Measurements from ENCODE around the gene IGSF6. TPM values are rescaled to one million over a fixed set of nuclear protein-coding genes. Genes with fewer than 3 reads are reported as not detected.

The IGSF6 gene
- total RNA-seq, 1 donor from 2014 or later, result 0.04 TPM

DNA sequence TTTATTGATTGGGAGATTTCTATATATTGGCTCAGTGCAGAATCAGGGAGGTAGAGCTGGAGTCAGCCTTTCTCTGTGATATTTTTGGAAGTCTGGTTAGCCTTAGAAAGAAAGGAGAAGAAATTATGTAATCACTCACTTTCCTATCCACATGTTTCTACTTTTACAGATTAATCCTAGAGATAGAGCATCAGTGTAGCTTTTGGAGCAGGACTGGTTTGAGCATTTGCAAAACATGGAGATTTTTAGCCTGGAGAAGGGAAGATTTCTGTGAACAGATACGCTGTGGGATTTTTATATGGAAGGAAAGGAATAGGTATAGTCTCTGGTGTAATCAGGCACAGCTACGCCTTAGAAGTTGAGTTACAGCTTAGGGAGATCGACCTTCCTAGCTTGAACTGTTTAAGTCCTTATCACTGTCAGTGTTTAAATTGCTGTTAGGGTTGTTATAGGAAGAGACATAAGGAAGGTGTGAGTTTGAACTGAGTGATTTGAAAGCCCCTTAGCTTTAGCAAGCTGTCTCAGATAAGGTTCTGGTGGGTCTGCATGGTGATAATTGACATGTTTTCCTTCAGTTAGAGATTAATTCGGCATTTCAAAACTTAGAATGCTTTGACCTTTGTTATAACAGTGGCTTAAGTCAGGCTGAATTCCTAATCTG is 32.5 kb downstream of the IGSF6 start:
- TF ChIP-seq, protein P1, sequence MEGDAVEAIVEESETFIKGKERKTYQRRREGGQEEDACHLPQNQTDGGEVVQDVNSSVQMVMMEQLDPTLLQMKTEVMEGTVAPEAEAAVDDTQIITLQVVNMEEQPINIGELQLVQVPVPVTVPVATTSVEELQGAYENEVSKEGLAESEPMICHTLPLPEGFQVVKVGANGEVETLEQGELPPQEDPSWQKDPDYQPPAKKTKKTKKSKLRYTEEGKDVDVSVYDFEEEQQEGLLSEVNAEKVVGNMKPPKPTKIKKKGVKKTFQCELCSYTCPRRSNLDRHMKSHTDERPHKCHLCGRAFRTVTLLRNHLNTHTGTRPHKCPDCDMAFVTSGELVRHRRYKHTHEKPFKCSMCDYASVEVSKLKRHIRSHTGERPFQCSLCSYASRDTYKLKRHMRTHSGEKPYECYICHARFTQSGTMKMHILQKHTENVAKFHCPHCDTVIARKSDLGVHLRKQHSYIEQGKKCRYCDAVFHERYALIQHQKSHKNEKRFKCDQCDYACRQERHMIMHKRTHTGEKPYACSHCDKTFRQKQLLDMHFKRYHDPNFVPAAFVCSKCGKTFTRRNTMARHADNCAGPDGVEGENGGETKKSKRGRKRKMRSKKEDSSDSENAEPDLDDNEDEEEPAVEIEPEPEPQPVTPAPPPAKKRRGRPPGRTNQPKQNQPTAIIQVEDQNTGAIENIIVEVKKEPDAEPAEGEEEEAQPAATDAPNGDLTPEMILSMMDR (IDR thresholded peaks at IDR 0.05; ENCODE audit: insufficient read depth, low read length, poor library complexity, severe bottlenecking), result no peak
- DNase-seq (ENCODE audit: low read depth), result no peak
- Histone ChIP-seq H3K27me3 (ENCODE audit: control insufficient read depth, insufficient read depth, low read length) (no peaks in the 10 kb centered on the region), H3K4me3 (ENCODE audit: low read depth, low read length) (no peak overlapping the region), H3K36me3 (ENCODE audit: control insufficient read depth, insufficient read depth, low read length) (no peaks in the 10 kb centered on the region)

DNA sequence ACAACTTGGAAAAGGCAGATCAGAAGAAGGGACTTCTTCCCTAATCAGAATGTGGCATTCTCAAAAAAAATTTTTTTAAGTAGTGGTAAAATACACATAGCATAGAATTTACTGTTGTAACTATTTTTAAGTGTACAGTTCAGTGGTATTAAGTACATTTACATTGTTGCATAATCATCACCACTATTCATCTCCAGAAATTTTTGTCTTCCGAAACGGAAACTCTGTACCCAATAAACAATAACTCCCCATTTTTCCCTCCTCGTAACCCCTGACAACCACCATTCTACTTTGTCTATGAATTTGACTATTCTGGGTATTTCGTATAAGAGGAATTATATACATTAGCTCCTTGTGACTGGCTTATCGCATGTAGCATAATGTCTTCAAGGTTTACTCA is 34.1 kb downstream of the IGSF6 start:
- Histone ChIP-seq H3K36me3 (ENCODE audit: control insufficient read depth, insufficient read depth, low read length) (no peaks in the 10 kb centered on the region), H3K4me3 (ENCODE audit: low read depth, low read length) (no peak overlapping the region), H3K27me3 (ENCODE audit: control insufficient read depth, insufficient read depth, low read length) (no peaks in the 10 kb centered on the region)
- TF ChIP-seq, protein P1 (IDR thresholded peaks at IDR 0.05; ENCODE audit: insufficient read depth, low read length, poor library complexity, severe bottlenecking), result no peak
- DNase-seq (ENCODE audit: low read depth), result no peak

DNA sequence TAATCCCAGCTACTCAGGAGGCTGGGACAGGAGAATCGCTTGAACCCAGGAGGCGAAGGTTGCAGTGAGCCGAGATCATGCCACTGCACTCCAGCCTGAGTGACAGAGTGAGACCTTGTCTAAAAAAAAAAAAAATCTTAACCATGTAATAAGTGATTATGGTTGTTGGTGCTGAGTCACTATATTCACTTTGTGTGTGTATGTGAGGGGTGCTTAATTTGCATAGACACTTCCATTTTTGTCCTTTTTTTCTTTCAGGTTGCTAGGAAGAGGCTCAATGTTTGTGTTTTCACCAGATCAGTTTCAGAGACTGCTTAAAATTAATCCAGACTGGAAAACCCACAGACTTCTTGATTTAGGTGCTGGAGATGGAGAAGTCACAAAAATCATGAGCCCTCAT is 34.8 kb downstream of the IGSF6 start:
- H3K4me3 ChIP-seq (ENCODE audit: low read depth, low read length), result no peak overlapping the region
- no peaks in the 10 kb centered on the region for H3K36me3 ChIP-seq (ENCODE audit: control insufficient read depth, insufficient read depth, low read length)
- DNase-seq (ENCODE audit: low read depth), result no peak
- TF ChIP-seq, protein P1 (IDR thresholded peaks at IDR 0.05; ENCODE audit: insufficient read depth, low read length, poor library complexity, severe bottlenecking), result no peak
- H3K27me3 ChIP-seq (ENCODE audit: control insufficient read depth, insufficient read depth, low read length), result no peaks in the 10 kb centered on the region

DNA sequence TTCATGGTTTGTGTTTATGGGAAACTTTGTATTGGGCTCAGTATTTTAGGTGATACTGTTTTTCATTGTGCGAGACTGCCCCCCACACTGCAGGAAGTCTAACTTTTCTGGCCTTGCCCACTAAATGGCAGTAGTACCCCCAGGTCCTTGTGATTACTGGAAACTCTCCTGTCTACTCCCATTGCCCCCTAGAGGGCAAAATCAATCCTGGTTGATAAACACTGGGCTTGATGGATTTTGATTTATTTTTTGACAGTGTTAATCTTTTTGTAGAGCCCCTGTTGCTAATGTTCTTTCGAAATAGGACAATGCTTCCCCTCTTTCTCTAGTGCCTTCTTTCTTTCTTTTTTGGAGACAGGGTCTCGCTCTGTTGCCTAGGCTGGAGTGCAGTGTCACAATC is 37.5 kb downstream of the IGSF6 start:
- no peak for DNase-seq (ENCODE audit: low read depth)

DNA sequence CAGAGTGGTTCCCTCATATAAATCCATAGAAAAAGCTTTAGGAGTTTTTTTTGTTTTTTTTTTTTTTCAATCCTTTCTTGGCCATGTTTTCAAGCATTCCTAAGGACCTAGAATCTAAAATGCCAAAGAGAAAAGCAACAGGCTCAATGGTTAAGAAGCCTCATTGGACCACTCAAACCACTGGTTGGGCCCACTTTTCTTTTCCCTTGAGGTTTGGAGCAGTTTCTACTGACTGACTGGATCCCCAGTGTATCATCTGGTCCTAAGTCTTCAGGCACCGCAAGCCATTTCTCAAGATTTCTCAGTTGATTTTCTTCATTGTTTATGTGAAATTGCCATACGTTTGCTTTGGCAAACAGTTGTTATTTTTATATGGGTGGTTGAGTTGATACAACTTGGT is 38.6 kb downstream of the IGSF6 start:
- H3K27me3 ChIP-seq (ENCODE audit: control insufficient read depth, insufficient read depth, low read length), result no peaks in the 10 kb centered on the region
- TF ChIP-seq, protein P1 (IDR thresholded peaks at IDR 0.05; ENCODE audit: insufficient read depth, low read length, poor library complexity, severe bottlenecking), result no peak
- no peak overlapping the region for H3K4me3 ChIP-seq (ENCODE audit: low read depth, low read length)
- H3K36me3 ChIP-seq (ENCODE audit: control insufficient read depth, insufficient read depth, low read length), result no peaks in the 10 kb centered on the region
- no peak for DNase-seq (ENCODE audit: low read depth)

More for the DNA sequence above, 37.5 kb downstream of the IGSF6 start:
- Histone ChIP-seq H3K27me3 (ENCODE audit: control insufficient read depth, insufficient read depth, low read length) (no peaks in the 10 kb centered on the region), H3K4me3 (ENCODE audit: low read depth, low read length) (no peak overlapping the region), H3K36me3 (ENCODE audit: control insufficient read depth, insufficient read depth, low read length) (no peaks in the 10 kb centered on the region)
- TF ChIP-seq, protein P1 (IDR thresholded peaks at IDR 0.05; ENCODE audit: insufficient read depth, low read length, poor library complexity, severe bottlenecking), result no peak

DNA sequence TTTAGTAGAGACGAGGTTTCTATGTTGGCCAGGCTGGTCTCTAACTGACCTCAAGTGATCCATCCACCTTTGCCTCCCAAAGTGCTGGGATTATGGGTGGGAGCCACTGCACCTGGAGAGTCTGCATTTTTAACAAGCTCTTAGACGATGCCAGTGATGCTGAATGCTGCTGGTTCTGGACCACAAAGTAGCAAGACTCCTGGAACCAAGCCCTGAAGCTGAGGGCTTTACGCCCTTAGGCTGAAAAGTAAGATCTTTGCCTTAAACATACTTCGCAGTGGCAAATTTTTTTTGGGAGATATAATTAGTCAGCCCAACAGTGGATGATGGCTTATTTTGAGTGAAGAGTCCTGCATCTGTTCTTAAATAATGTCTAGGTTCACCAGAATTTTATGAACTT is 39.0 kb downstream of the IGSF6 start:
- TF ChIP-seq, protein P1 (IDR thresholded peaks at IDR 0.05; ENCODE audit: insufficient read depth, low read length, poor library complexity, severe bottlenecking), result no peak

More for the DNA sequence above, 39.0 kb downstream of the IGSF6 start:
- no peak for DNase-seq (ENCODE audit: low read depth)
- H3K27me3 ChIP-seq (ENCODE audit: control insufficient read depth, insufficient read depth, low read length), result no peaks in the 10 kb centered on the region
- no peaks in the 10 kb centered on the region for H3K36me3 ChIP-seq (ENCODE audit: control insufficient read depth, insufficient read depth, low read length)
- H3K4me3 ChIP-seq (ENCODE audit: low read depth, low read length), result no peak overlapping the region

All from kidney epithelial cell (primary cell).